Neural cell (in vitro differentiated cells): ENCODE measurements around the gene TMEM131. TPM values are rescaled to one million over a fixed set of nuclear protein-coding genes. Genes with fewer than 3 reads are reported as not detected.

Source experiments
- H2AFZ ChIP-seq: fragments of 200-600, 300-800 bp; sonication (generic), shearing (Covaris generic); 2 replicates; pipeline ENCODE4 v1.6.0; 2014; ENCODE audit warnings: low read depth, mild to moderate bottlenecking, antibody characterized with exemption, low read length, moderate library complexity
- H3F3A ChIP-seq: fragments of 200-600 bp; shearing (Covaris generic); 2 replicates; pipeline ENCODE4 v1.6.1; 2016; ENCODE audit warnings: mild to moderate bottlenecking, moderate library complexity, mixed read lengths, antibody characterized with exemption, low read length; ENCODE audit not compliant: insufficient read depth, poor library complexity, severe bottlenecking
- H3K27ac ChIP-seq: fragments of 200-600, 300-800 bp; sonication (generic), shearing (Covaris generic); 2 replicates; pipeline ENCODE4 v1.5.1; 2014; ENCODE audit warnings: mild to moderate bottlenecking, low read length, moderate library complexity
- H3K27me3 ChIP-seq: fragments of 300-800, 200-600 bp; sonication (generic), shearing (Covaris generic); 2 replicates; pipeline ENCODE4 v1.6.0; 2014; ENCODE audit warnings: mild to moderate bottlenecking, low read depth, low read length, moderate library complexity; ENCODE audit not compliant: insufficient read depth
- H3K36me3 ChIP-seq: fragments of 300-800, 200-600 bp; sonication (generic), shearing (Covaris generic); 2 replicates; pipeline ENCODE4 v1.5.1; 2014; ENCODE audit warnings: mild to moderate bottlenecking, antibody characterized with exemption, low read length, moderate library complexity; ENCODE audit not compliant: insufficient read depth
- H3K4me2 ChIP-seq: fragments of 300-800, 200-600 bp; sonication (generic), shearing (Covaris generic); 2 replicates; pipeline ENCODE4 v1.6.0; 2014; ENCODE audit warnings: mild to moderate bottlenecking, low read length
- H3K4me3 ChIP-seq: fragments of 300-800, 200-600 bp; sonication (generic), shearing (Covaris generic); 2 replicates; pipeline ENCODE4 v1.5.1; 2014; ENCODE audit warnings: mild to moderate bottlenecking, low read length, moderate library complexity
- H3K79me2 ChIP-seq: fragments of 200-600 bp; shearing (Covaris generic); replicated peaks from 2 replicates; pipeline ENCODE4 v1.6.0; 2014; ENCODE audit warnings: mild to moderate bottlenecking, low read length, moderate library complexity; ENCODE audit not compliant: insufficient read depth
- H3K9ac ChIP-seq: fragments of 300-800, 200-600 bp; sonication (generic), shearing (Covaris generic); 2 replicates; pipeline ENCODE4 v1.6.1; 2016; ENCODE audit warnings: mild to moderate bottlenecking, low read length, mixed read lengths
- H3K9me2 ChIP-seq: fragments of 200-600 bp; shearing (Covaris generic); 2 replicates; pipeline ENCODE4 v1.6.1; 2016; ENCODE audit warnings: mild to moderate bottlenecking, low read length, mixed read lengths; ENCODE audit not compliant: insufficient read depth
- H3K9me3 ChIP-seq: fragments of 200-600, 300-800 bp; sonication (generic), shearing (Covaris generic); 2 replicates; pipeline ENCODE4 v1.6.1; 2016; ENCODE audit warnings: mild to moderate bottlenecking, mixed run types, low read length, moderate library complexity, mixed read lengths
- H4K20me1 ChIP-seq: fragments of 200-600 bp; shearing (Covaris generic); 2 replicates; pipeline ENCODE4 v1.6.1; 2016; ENCODE audit warnings: mild to moderate bottlenecking, mixed run types; ENCODE audit not compliant: insufficient read depth
- CTCF ChIP-seq: fragments of 450-650 bp; IDR thresholded peaks from 2 replicates; pipeline ENCODE4 v1.5.1; 2014; ENCODE audit warnings: antibody characterized with exemption, mild to moderate bottlenecking, moderate library complexity; ENCODE audit not compliant: poor library complexity, severe bottlenecking
- EP300 ChIP-seq: fragments of 450-650 bp; conservative IDR thresholded peaks from 2 replicates; pipeline ENCODE4 v1.6.1; 2014; ENCODE audit warnings: antibody characterized with exemption, mild to moderate bottlenecking, moderate library complexity; ENCODE audit not compliant: poor library complexity, severe bottlenecking
- EZH2 ChIP-seq: fragments of 200-600, 300-800 bp; shearing (Covaris generic), sonication (generic); IDR thresholded peaks from 2 replicates; pipeline ENCODE4 v1.6.1; 2014; ENCODE audit warnings: antibody characterized with exemption, low read length, borderline replicate concordance, mild to moderate bottlenecking; ENCODE audit not compliant: insufficient read depth, poor library complexity, severe bottlenecking
- MXI1 ChIP-seq: fragments of 450-650 bp; conservative IDR thresholded peaks from 2 replicates; pipeline ENCODE4 v1.6.1; 2014; ENCODE audit warnings: antibody characterized with exemption, mild to moderate bottlenecking; ENCODE audit not compliant: poor library complexity, severe bottlenecking
- POLR2AphosphoS5 ChIP-seq: IDR thresholded peaks from 2 replicates; pipeline ENCODE4 v1.6.1; 2012
- RAD21 ChIP-seq: fragments of 450-650 bp; conservative IDR thresholded peaks from 2 replicates; pipeline ENCODE4 v1.6.1; 2014; ENCODE audit warnings: antibody characterized with exemption, mild to moderate bottlenecking, moderate library complexity
- REST ChIP-seq: IDR thresholded peaks from 2 replicates; pipeline ENCODE4 v1.6.1; 2012; ENCODE audit warnings: borderline replicate concordance
- SMC3 ChIP-seq: fragments of 450-650 bp; conservative IDR thresholded peaks from 2 replicates; pipeline ENCODE4 v1.6.1; 2014; ENCODE audit warnings: antibody characterized with exemption, mild to moderate bottlenecking, moderate library complexity; ENCODE audit not compliant: poor library complexity
- TAF1 ChIP-seq: IDR thresholded peaks from 2 replicates; pipeline ENCODE4 v1.6.1; 2012; ENCODE audit warnings: low read depth
- polyA plus RNA-seq: library from polyadenylated mRNA; depleted of rRNA; stranded (reverse); fragments of >200 nt; gene quantifications from 2 replicates; pipeline ENCODE4 v1.2.3, GENCODE V29; 2014
- small RNA-seq, 3 experiments: library from RNA; depleted of rRNA; stranded (forward); fragments of <200 nt; gene quantifications; one replicate each; pipeline ENCODE3, GENCODE V24; 2012

TMEM131 gene
- polyA plus RNA-seq, 1 donor from 2014 or later = 9.6 TPM

GRCh38 chr2:97706708-97707345, 288.9 kb downstream of the TMEM131 start:
- no peak overlapping the region for H3K4me2 ChIP-seq
- no peaks in the 10 kb centered on the region for H3K9me3 ChIP-seq
- no peak overlapping the region for H2AFZ ChIP-seq
- no peaks in the 10 kb centered on the region for H4K20me1 ChIP-seq
- H3K27me3 ChIP-seq = no peaks in the 10 kb centered on the region
- no peaks in the 10 kb centered on the region for H3F3A ChIP-seq
- H3K79me2 ChIP-seq = no peaks in the 10 kb centered on the region
- no peak for TF ChIP-seq SMC3
- no peak for TF ChIP-seq MXI1
- TF ChIP-seq POLR2AphosphoS5 = no peak
- no peak for TF ChIP-seq EP300
- no peak for TF ChIP-seq RAD21
- TF ChIP-seq EZH2 = no peak
- no peak for TF ChIP-seq TAF1
- no peak for TF ChIP-seq CTCF
- TF ChIP-seq REST = no peak
- no peak overlapping the region for H3K9ac ChIP-seq
- H3K4me3 ChIP-seq = no peak overlapping the region
- no peaks in the 10 kb centered on the region for H3K36me3 ChIP-seq
- no peak overlapping the region for H3K27ac ChIP-seq
- H3K9me2 ChIP-seq = no peaks in the 10 kb centered on the region

Small RNA genes lying within 50 kb of the gene (small RNA-seq; reads per million reads assigned to genes)
- gene HMGN1P36 (0 reads per million in 3 experiments), gene RNU7-96P (0 reads per million in 3 experiments)

Other genes starting within 250 kb of the TMEM131 start
- not detected in 2 replicates for gene VWA3B, start 91.2 kb upstream of the TMEM131 start, polyA plus RNA-seq